HEK293T (cell line): ENCODE results near the gene PPFIBP1.
A peak's percentile ranks its signal among the peaks of the same experiment; 100 is the strongest.
"Not testable (repeated sequence)": the region's sequence is repeated elsewhere in the genome, so short reads cannot be mapped to it uniquely, and the experiment has no call there.

Source experiments
- CTCF ChIA-PET: fragments of 350-600 bp; formaldehyde crosslinking; extraction: SDS; loops from one replicate; lab custom pipeline; 2021; ENCODE audit warnings: antibody characterized with exemption, inconsistent platforms; lab: Yijun Ruan, JAX
- POLR2A ChIA-PET: fragments of 350-600 bp; formaldehyde crosslinking; extraction: SDS; loops from one replicate; lab custom pipeline; 2020; ENCODE audit warnings: antibody characterized with exemption, inconsistent platforms; lab: Yijun Ruan, JAX
- DNase-seq: peaks from one replicate; pipeline ENCODE4 v3.0.0; 2012; ENCODE audit warnings: mixed read lengths; ENCODE audit errors: extremely low spot score
- ARNT ChIP-seq: fragments of 450-650 bp; IDR thresholded peaks from 2 replicates; pipeline ENCODE4 v1.6.1; 2017; ENCODE audit warnings: mild to moderate bottlenecking
- BHLHE40 ChIP-seq: fragments of 450-650 bp; IDR thresholded peaks from 2 replicates; pipeline ENCODE4 v1.6.1; 2016; ENCODE audit warnings: mild to moderate bottlenecking, moderate library complexity, borderline replicate concordance
- CTBP1 ChIP-seq: fragments of 450-650 bp; IDR thresholded peaks from 2 replicates; pipeline ENCODE4 v1.6.1; 2016; ENCODE audit warnings: borderline replicate concordance
- ELF4 ChIP-seq: fragments of 450-650 bp; IDR thresholded peaks from 2 replicates; pipeline ENCODE4 v1.6.1; 2017; ENCODE audit warnings: antibody characterized with exemption
- FOXA1 ChIP-seq: fragments of 450-650 bp; IDR thresholded peaks from 2 replicates; pipeline ENCODE4 v1.6.1; 2016; ENCODE audit warnings: mild to moderate bottlenecking
- FOXK2 ChIP-seq: fragments of 450-650 bp; IDR thresholded peaks from 2 replicates; pipeline ENCODE4 v1.6.1; 2016; ENCODE audit warnings: mild to moderate bottlenecking
- FOXM1 ChIP-seq: fragments of 450-650 bp; IDR thresholded peaks from 2 replicates; pipeline ENCODE4 v1.6.1; 2017; ENCODE audit warnings: mild to moderate bottlenecking, borderline replicate concordance
- HDGF ChIP-seq: fragments of 450-650 bp; IDR thresholded peaks from 2 replicates; pipeline ENCODE4 v1.6.1; 2017; ENCODE audit warnings: antibody characterized with exemption, borderline replicate concordance
- L3MBTL2 ChIP-seq: fragments of 450-650 bp; conservative IDR thresholded peaks from 2 replicates; pipeline ENCODE4 v1.6.1; 2016; ENCODE audit warnings: mild to moderate bottlenecking
- LEF1 ChIP-seq: fragments of 450-650 bp; IDR thresholded peaks from 2 replicates; pipeline ENCODE4 v1.6.1; 2017; ENCODE audit warnings: mild to moderate bottlenecking, borderline replicate concordance
- SP1 ChIP-seq: fragments of 450-650 bp; IDR thresholded peaks from 2 replicates; pipeline ENCODE4 v1.6.1; 2017
- SUZ12 ChIP-seq: fragments of 450-650 bp; IDR thresholded peaks from 2 replicates; pipeline ENCODE4 v1.6.1; 2016; ENCODE audit warnings: mild to moderate bottlenecking
- TARDBP ChIP-seq: fragments of 450-650 bp; IDR thresholded peaks from 2 replicates; pipeline ENCODE4 v1.6.1; 2016
- TF ChIP-seq, protein P1 (sequence below): fragments of 450-650 bp; IDR thresholded peaks from 2 replicates; pipeline ENCODE4 v1.6.1; 2016

PPFIBP1 gene

DNA sequence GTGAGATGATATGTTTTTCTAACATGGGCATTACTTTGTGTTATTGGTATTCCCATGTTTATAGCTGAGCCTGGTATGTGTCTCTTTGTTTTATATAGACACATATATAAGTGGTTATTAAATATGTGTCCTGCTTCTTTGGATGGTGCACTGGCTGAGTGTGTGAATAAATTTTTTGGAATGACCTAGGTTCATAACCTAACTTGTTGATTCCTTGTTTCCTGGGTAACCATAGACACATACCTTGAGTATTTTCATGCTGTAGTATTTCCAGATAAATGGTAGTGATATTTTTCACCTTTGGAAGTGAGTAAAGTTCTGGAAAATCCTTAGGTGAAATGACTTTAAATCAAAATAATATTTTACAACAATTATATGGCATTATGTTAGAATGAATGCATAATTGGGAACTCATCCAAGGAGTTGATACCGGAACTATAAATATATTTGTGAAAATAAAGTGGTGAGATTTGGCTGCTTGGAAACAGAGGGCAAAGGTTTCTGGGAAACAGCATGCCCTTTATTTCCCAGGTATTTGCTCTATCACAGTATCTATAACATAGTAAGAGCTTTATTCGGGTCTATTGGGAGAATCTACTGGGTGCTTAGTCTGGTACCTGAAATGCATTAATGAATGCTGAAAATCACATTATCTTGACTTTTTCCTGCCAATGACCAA, 107.9 kb downstream of the PPFIBP1 start:
- DNase-seq = no peak
- no peak for TF ChIP-seq LEF1
- ChIA-PET CTCF (no interaction called here), POLR2A (no interaction called here)

DNA sequence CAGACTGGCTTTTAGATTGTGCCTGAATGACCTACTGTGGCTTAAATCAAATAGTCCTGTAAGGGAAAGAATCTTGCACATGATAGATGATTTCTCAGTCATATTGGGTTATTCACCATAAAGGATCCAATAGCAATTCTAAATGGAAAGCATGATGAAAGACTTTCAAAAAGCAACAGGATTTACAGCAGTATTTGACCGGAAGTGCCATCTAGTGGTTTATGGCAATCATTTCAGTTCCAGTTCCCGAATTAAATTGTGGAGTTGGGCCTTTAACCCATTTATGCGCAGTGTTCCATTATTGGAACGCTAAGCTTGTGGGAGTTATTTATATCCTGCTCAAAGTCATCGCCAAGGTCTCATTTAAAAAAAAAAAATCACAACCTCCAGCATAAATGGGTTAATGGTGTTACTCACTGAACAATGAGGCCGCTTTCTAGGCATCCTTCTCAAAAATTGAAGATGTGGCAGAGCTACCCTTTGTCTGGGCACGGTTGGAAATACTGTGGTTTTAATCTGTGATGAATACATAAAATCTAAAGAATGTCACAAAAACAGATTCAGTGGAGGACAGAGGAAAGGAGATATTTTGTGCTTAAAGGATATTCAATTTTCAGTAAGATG, 111.5 kb downstream of the PPFIBP1 start:
- ChIA-PET POLR2A (interaction anchor here (0.8 kb wide), 1 partner anchor 111 kb away, joined by 3 read pairs; the partner anchor contains the start of gene PPFIBP1), CTCF (interaction anchor here (0.6 to 1.1 kb wide), 3 partner anchors 134 to 211 kb away, joined by 3 read pairs; no protein-coding TSS in a partner anchor)
- DNase-seq = peak; percentile 41
- TF ChIP-seq FOXA1 (no peak), SUZ12 (no peak), ELF4 (no peak), HDGF (no peak), CTBP1 (no peak), L3MBTL2 (no peak), TARDBP (no peak), SP1 (no peak), BHLHE40 (no peak), LEF1 (no peak)
- TF ChIP-seq, protein P1, sequence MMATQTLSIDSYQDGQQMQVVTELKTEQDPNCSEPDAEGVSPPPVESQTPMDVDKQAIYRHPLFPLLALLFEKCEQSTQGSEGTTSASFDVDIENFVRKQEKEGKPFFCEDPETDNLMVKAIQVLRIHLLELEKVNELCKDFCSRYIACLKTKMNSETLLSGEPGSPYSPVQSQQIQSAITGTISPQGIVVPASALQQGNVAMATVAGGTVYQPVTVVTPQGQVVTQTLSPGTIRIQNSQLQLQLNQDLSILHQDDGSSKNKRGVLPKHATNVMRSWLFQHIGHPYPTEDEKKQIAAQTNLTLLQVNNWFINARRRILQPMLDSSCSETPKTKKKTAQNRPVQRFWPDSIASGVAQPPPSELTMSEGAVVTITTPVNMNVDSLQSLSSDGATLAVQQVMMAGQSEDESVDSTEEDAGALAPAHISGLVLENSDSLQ = no peak

- DNase-seq, POLR2A ChIA-PET: not testable (repeated sequence)
- CTCF ChIA-PET = interaction anchor here (0.6 kb wide), 2 partner anchors 10 to 30 kb away, joined by 3 read pairs; no protein-coding TSS in a partner anchor
These were observed 112.6 kb downstream of the PPFIBP1 start for GRCh38 chr12:27636569-27636968.

DNA sequence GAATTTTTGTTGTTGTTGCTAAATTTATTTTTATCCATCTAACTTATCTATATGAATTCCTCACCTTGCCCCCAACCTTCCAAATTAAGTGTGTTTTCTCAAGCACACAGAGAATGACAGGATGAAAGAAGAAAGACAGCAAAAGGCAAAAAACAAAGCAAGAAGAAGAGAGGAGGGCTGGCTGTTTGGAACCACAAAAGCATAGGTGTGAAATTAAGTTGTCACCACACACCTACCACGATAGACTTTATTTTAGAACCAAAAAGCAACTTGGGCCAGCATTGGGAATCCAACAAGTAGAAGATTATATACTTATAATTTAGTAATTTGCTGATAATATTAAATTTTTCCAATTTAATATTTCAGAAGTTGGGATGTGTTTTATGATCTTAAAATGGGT, 113.5 kb downstream of the PPFIBP1 start:
- POLR2A ChIA-PET = no interaction called here
- CTCF ChIA-PET = no interaction called here
- DNase-seq = no peak

GRCh38 chr12:27639265-27639664, 115.3 kb downstream of the PPFIBP1 start:
- TF ChIP-seq ARNT (no peak), TARDBP (no peak), FOXA1 (no peak), CTBP1 (no peak), ELF4 (no peak), FOXK2 (no peak), LEF1 (no peak), FOXM1 (no peak), HDGF (no peak)
- POLR2A ChIA-PET = no interaction called here
- CTCF ChIA-PET = no interaction called here
- no peak for DNase-seq

More for the DNA sequence above, 113.5 kb downstream of the PPFIBP1 start:
- no peak for TF ChIP-seq HDGF
- TF ChIP-seq LEF1 = no peak
- TF ChIP-seq, protein P1 = no peak
- no peak for TF ChIP-seq SP1
- TF ChIP-seq ARNT = no peak
- TF ChIP-seq FOXM1 = no peak
- TF ChIP-seq SUZ12 = no peak
- TF ChIP-seq TARDBP = no peak

- DNase-seq, CTCF ChIA-PET: not testable (repeated sequence)
- POLR2A ChIA-PET = interaction anchor here (0.7 kb wide), 1 partner anchor 116 kb away, joined by 4 read pairs; no protein-coding TSS in a partner anchor
These were observed 116.7 kb downstream of the PPFIBP1 start for GRCh38 chr12:27640566-27641200.

DNA sequence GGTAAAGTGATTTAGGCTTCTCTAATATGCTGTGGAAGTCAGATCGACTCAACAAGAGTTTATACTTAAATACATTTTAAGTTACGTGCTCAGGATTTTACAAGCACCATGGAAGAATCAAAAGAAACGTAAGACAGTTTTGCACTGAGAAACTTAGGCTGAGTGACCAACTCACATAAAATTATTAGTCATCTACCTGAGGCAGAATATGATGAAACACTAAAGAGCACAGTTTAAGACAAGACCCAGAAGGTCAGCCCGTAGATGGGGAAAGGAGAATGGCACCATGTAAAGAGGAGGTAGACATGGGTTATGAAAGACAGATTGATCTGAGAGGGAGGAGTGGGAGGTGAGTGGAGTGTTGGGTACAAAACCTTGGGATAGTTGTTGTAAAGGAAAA, 118.4 kb downstream of the PPFIBP1 start:
- DNase-seq, POLR2A ChIA-PET: not testable (repeated sequence)
- CTCF ChIA-PET = interaction anchor here (0.6 kb wide), 1 partner anchor 41 kb away, joined by 4 read pairs; no protein-coding TSS in a partner anchor

GRCh38 chr12:27642892-27643291, 118.9 kb downstream of the PPFIBP1 start:
- CTCF ChIA-PET, DNase-seq, POLR2A ChIA-PET: not testable (repeated sequence)
